ENCODE measurements around the gene INPP5A.

GRCh38 chr10:132606031-132606491, 68.5 kb downstream of the INPP5A start:
- TF ChIP-seq POLR2A (IDR thresholded peaks at IDR 0.05), result no peak
- no peak for TF ChIP-seq CTCF (IDR thresholded peaks at IDR 0.05)
